Putamen (tissue), 1 donor: Measurements from ENCODE around the gene OXLD1.
"Not testable (repeated sequence)": the region's sequence is repeated elsewhere in the genome, so short reads cannot be mapped to it uniquely, and the experiment has no call there.

Experiments
- DNase-seq: peaks from one replicate; pipeline ENCODE4 v3.0.0-alpha.2; 2016; ENCODE audit warnings: low spot score

The OXLD1 gene

DNA sequence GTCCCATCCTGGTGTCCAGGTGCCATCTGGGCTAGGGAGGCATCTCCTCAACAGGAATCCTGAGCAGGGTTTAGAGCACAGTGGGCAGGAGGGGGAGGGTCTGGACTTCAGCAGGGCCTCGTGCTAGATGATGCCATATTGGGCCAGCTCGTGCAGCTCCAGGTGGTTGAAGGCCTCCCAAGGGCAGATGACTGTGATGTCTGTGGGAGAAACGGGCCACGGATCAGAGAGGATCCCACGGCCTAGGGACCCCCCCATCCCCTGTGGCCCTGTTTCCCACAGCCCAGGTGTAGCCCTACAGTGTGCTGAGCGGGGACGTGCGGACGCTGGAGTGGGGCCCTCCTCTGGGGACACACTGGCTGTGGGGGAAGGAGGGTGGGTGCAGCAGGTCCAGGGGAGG is 15.5 kb downstream of the OXLD1 start:
- no peak for DNase-seq

DNA sequence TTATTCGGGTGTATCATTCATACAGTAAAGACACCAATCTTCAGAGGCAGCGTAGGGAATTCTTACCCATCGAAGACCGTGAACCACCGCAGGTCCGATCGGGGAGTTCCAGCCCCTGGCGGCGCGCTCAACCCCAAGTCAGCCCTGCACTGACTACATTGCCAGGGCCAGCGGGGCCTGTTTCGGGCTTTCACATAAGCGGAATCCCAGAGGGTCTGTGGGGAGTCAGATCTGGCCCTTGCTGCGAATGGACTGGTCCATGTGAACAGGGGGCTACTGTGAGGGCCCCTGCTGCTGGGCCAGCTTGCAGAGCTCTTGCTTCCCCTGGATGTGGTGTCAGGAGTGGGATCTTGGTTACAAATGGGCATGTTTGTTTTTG is 17.7 kb downstream of the OXLD1 start:
- DNase-seq: no peak

DNA sequence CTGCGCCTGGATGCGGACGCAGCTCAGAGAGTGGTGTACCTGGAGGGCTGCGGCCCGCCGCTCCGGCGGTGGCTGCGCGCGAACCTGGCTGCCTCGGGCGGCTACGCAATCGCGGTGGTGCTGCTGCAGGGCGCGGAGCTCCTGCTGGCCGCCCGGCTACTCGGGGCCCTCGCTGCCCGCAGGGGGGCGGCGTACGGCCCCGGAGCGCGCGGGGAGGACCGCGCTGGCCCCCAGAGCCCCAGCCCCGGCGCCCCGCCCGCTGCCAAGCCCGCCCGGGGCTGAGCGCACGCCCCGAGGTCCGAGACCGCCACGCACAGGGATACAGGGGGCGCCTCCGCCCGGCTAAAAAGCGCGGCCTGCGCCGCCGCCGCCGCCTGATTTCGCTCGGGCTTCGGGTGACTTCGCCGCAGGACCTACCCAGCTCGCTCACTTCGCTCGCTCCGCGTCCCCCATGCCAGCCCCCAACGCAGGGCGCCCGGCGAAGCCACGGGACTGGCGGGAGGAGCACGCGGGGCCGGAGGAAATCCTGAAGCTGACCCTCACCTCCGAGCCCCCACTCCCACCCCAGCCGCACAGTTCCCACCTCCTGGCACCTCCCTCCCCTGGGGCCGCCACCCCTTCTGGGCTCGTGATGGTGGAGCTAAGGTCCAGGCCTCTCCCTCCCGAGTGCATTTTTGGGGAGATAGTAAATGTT is 18.2 kb downstream of the OXLD1 start:
- DNase-seq: no peak

DNA sequence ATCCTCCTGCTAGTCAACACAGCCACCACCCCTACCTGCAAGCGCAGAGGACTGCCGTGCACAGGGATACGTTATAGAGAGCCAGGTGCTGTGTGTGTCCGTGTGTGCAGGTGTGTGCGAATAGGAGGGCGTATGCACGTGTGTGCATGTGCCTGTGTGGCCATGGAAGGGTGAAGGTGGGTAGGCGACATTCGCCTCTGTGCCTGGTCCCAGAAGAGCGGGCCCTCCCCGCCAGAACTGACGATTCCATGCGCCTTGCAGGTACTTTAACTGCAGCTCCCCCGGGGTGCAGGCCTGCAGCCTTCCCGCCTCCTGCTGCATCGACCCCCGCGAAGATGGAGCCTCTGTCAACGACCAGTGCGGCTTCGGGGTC is 18.8 kb downstream of the OXLD1 start:
- no peak for DNase-seq

DNA sequence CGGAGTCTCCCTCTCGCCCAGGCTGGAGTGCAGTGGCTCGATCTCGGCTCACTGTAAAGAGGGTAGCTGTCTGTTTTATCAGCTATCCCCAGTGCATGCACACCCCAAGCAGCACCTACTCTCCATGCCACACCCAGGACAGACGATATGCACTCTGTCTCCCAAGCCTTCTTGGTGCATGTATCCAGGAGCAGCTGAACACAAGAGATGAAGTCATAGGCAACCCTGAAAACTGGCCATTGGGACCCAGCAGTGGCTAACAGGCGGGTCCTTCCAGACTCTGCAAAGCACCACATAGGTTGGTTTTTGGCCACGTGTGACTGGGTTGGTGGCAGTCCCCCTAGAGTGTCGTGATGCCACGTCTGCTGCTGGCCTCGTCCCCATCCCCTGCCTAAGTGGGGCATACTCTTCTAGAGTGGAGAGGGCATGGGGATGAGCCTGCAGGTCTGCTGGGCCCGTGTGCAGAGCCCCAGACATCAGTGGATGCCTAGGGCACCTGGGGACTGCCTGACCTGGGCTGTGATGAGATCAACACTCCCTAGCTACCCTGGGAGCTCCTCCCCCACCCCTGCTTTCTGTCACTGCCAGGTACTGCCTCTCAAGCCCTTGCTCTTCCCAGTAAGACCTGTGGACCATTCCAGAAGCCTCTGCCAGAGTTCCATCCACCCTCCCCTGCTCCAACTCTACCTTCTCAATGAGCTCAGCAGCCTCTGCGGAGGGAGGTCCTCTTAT is 19.4 kb downstream of the OXLD1 start:
- DNase-seq: no peak

DNA sequence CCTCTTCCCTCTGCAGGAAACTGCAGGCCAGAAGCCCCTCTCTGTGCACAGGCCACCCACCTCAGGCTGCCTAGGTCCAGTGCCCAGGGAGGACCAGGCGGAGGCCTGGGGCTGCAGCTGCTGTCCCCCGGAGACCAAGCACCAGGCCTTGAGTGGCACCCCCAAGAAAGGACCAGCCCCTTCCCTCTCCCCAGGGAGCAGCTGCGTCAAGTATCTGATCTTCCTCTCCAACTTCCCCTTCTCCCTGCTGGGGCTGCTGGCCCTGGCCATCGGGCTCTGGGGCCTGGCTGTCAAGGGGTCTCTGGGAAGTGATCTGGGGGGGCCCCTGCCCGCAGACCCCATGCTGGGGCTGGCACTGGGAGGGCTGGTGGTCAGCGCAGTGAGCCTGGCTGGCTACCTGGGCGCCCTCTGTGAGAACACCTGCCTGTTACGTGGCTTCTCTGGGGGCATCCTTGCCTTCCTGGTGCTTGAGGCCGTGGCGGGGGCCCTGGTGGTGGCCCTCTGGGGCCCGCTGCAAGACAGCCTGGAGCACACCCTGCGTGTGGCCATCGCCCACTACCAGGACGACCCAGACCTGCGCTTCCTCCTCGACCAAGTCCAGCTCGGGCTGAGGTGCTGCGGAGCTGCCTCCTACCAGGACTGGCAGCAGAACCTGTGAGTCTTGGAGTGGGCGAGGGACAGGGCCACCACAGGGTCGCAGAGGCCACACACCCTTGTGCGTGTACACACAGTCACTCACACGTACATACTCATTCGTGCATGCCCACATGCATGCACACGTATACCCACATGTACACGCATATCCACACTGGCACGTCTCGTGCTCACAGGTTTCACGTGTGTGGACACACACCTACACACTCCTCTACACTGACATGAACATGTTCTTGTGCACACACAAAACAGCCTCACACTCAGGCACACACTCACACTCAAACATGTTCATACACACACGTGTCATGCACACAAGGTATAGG is 21.1 kb downstream of the OXLD1 start:
- DNase-seq: no peak

DNA sequence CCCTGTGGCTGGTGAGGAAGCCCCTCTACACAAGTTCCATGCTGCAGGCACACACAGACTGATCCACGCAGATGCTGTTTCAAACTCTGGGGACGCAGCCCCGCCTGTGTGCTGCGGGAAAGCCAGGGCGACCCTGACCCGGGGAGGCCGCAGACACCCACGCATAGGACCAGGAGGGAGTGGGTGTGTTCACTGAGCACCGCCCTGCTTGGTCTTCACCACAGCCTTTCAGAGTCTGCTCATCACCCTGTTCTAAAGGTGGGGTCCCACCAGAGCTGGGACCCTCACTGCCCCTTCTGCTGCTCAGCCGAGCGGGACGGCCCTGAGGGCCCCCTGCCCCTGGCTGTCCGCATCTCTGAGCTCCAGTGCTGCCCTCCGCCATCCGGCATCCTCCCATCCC is 21.9 kb downstream of the OXLD1 start:
- DNase-seq: no peak

DNA sequence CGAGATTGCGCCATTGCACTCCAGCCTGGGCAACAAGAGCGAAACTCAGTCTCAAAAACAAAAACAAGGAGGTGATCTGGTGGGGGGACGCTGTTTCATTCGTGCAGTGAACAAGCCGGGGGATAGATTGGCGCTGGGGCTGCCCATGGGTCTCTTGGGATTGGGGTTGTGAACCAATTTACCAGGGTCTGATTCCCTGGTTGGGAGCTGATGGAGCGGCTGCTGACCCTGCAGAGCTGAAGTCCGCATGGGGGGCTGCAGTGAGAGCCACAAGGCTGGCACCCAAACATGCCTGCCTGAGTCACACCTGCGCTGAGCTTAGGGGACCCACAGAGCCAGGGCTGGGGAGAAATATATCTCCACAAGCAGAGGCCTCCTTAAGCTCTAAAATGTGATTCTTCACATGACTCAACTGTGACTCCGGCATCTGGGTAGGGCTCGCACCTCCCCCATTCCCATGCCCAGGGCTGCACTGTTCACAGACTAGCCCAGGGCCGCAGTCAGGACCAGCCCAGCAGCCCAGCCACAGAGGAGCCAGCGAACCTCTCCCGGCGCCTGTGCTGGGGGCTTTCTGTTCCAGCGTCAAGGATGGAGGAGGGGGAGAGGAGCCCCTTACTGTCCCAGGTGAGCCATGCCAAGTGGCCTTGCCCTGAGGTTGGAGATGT is 24.4 kb downstream of the OXLD1 start:
- no peak for DNase-seq

DNA sequence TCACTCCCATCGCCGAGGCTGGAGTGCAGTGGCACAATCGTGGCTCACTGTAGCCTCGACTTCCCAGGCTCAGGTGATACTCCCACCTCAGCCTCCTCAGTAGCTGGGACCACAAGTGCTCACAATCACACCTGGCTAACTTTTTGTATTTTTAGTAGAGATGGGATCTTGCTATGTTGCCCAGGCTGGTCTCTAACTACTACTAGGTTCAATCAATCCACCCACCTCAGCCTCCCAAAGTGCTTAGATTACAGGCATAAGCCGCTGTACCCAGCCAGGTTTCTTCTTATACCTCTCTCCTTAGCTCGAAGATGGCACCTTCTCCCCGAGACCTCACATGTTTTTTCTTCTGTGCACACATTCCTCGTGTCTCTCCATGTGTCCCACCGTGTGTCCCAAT is 26.4 kb downstream of the OXLD1 start:
- no peak for DNase-seq

DNA sequence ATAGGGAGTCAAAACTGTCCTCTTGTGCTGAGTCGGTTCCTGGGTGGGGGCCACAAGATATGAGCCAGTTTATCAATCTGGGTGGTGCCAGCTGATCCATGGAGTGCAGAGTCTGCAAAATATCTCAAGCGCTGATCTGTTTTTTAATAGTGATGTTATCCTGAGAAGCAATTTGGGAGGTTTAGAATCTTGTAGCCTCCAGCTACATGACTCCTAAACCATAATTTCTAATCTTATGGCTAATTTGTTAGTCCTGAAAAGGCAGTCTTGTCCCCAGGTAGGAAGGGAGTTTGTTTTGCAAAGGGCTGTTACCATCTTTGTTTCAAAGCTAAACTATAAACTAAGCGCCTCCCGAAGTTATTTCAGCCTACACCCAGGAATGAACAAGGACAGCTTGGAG is 27.7 kb downstream of the OXLD1 start:
- DNase-seq: no peak

DNA sequence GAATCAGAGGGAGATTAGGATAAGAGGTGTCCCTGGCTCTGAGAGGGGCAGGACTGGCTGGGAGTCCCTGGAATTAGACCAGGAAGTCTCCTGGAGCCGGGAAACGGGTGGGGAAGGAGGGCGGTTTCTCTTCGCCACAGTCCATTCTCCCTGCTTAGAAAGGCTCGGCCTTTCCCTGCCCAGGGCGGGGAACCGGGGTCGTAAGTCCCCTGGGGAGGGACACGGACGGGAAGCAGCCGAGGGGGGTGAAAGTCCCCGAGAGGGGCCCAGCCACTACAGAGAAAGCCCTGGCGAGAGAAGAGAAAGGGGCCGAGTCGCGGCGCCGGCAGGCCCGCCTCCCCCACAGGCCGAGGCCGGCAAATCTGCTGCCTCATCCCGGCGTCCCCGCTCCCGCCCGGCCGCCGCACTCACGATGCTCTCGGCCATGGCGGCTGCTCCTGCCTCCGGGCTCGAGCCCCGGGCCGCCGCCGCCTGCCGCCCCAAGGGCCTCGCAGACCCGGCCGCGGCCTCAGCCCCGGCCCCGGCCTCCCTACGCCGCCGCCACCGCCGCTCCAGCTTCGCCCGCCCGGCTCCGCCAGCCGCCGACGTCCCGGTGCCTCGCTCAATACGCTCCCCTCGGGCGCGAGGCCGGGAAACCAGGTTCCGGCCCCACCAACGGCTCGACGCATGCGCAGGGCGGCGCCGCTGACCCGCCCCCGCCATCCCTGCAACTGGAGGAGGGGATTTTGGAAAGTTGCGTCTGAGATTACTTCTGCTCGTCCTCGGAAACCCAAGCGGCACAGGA is 29.7 kb downstream of the OXLD1 start, which contains the start of the genes NPLOC4 and TSPAN10:
NPLOC4 (minus strand) TSS at position 608 of the 784 bp plus-strand sequence; CDS start at position 426, 182 bp downstream.
TSPAN10 (plus strand) TSS at position 692 of the 784 bp plus-strand sequence. CDS start 5,217 bp downstream, outside the sequence.
- DNase-seq: peak; percentile 83

DNA sequence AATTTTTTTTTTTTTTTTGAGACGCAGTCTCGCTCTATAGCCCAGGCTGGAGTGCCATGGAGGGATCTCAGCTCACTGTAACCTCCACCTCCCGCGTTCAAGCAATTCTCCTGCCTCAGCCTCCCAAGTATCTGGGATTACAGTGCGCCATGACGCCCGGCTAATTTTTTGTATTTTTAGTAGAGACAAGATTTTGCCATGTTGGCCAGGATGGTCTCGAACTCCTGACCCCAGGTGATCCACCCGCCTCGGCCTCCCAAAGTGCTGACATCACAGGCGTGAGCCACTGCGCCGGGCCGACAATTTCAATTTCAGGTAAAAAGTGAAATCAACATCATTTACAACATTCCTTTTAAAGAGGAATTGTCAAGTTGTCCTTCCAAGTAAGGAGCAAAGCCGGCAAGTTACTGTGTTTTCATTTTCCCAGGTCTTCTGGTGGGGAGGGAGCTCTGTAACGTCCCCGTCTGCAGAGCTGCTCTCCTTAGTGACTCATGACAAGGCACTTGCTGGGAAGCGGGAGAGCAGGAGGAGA is 30.4 kb downstream of the OXLD1 start:
- no peak for DNase-seq

DNA sequence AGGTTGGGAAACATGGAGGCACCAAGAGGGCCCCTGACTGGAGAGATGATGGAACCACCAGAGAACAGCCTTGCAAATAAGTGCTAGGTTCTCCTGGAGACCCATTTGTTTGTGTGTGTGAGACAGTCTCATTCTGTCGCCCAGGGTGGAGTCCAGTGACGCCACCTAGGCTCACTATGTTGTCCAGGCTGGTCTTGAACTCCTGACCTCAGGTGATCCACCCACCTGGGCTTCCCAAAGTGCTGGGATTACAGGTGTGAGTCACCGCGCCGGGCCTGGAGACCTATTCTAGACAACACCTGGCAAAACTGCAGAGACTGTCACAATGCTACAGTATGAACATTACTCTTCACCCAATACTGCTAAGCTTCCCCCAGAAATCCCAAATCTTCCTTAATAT is 31.0 kb downstream of the OXLD1 start:
- DNase-seq: no peak

DNA sequence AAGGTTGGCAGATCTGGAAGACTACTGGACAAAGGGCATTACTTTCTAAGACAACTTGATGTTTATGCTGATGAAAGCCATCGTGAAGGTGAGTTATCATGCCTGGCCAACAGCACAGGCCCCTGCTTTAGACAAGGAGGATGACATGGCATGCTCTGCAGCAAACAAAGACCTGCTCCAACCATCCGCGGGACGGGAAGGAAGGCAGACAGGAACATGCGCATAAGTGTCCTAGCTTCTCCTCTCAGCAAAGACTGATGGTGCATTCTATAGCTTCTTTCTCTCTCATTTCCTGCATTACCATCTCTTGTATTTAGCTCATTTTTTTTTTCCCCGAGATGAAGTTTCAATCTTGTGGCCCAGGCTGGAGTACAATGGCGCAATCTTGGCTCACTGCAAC is 34.9 kb downstream of the OXLD1 start:
- no peak for DNase-seq

DNA sequence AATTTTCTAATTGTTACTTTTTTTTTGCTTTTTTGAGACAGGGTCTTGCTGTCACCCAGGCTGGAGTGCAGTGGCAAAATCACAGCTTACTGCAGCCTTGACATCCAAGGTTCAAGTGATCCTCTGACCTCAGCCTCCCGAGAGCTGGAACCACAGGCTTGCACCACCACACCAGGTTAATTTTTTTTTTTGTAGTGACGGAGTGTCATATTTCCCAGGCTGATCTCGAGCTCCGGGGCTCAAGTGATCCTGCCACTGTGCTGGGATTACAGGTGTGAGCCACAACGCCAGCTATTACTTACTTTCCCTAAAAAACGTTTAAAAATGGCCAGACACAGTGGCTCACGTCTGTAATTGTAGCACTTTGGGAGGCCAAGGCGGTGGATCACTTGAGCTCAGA is 36.1 kb downstream of the OXLD1 start:
- no peak for DNase-seq

DNA sequence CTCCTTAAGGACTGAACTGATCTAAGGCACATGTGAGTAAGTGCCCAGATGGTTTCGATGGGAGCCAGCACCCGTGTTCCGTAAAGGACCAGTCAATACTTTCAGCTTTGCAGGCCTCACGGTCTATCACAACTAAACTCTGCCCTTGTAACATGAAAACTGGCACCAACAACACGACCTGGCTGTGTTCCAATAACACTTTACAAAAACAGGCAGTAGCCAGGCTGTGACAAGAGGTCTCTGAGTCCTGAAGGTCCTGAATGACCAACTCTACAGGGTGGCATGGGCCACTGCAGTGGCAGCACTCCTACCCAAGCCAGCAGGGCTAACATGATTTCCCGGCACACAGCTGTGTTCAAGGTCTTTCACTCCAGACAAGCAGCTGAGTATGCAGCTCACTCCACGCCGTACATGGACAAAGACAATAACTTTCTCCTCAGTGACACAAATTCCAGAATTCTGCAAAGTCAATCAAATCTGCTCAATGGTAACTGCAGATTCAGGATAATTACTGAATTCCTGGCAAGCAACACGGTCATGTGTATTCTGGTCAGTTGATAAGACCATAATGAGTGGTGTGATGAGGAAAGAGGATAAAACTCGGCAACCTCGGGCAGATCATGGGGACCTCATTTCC is 44.8 kb downstream of the OXLD1 start:
- no peak for DNase-seq

DNA sequence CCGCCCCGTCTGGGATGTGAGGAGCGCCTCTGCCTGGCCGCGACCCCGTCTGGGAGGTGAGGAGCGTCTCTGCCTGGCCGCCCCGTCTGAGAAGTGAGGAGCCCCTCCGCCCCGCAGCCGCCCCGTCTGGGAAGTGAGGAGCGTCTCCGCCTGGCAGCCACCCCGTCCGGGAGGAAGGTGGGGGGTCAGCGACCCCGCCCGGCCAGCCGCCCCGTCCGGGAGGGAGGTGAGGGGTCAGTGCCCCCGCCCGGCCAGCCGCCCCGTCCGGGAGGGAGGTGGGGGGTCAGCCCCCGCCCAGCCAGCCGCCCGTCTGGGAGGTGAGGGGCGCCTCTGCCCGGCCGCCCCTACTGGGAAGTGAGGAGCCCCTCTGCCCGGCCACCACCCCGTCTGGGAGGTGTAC is 48.1 kb downstream of the OXLD1 start:
- not testable (repeated sequence) for DNase-seq

DNA sequence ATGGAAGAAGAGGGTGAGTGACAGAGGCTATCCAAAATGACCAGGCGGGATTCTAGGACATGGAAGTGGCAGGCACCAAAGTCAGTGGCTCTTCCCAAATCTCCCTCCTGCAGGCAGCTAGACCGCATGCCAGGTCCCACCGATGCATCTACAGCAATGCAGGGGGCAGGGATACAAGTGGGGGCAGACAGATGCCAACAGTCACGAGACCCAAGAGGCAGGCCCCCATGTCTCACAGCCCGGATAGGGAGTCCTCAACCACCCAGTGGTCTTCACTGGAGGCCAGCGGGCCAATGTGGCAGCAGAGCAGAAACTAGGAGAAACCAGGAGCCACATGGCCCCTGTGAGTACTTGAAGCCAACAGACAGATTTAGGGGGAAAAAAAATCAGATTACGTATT is 49.5 kb downstream of the OXLD1 start:
- no peak for DNase-seq

DNA sequence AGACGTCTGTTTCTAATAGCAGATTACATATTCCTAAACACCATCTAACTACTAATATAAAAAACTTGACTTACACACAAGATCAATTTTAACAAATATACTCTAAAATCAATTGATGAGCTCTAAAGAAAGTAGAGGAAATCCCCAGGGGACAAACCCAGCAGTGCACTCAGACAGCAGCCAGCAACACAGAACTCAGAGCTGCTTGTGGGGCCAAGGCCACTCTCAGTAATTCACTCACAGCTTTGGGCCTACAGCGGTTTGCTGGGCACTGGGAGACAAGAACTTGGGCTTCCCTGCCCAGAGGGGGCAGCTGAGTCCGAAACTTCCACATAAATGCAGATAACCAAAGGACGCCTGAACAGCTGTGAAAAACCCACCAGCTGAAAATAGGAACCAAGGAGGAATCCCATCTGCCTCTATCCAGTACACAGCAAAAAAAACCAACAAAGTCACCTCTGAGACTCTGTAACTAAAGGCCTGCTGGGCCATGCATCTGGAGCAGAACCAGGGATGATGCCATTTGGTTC is 50.9 kb downstream of the OXLD1 start:
- DNase-seq: no peak
